Breast epithelium (tissue), 3 donors: ENCODE data around the gene EIF3J.

ENCODE experiments used
- POLR2A ChIP-seq: fragments of 450-650 bp; IDR thresholded peaks from one replicate; pipeline ENCODE4 v1.6.1; 2016; ENCODE audit warnings: antibody characterized with exemption, mild to moderate bottlenecking, moderate library complexity
- POLR2AphosphoS5 ChIP-seq, 3 donors: sonication (generic); formaldehyde crosslinking; IDR thresholded peaks; one replicate each; pipeline ENCODE4 v1.6.1; 2017; ENCODE audit warnings: antibody characterized with exemption in 3 of 3
- TF ChIP-seq, protein P1 (sequence below), 3 donors: fragments of 450-650 bp; IDR thresholded peaks; one replicate each; pipeline ENCODE4 v1.5.1; 2016 to 2017; ENCODE audit warnings: antibody characterized with exemption in 3 of 3, mild to moderate bottlenecking in 3 of 3, moderate library complexity in 3 of 3

DNA sequence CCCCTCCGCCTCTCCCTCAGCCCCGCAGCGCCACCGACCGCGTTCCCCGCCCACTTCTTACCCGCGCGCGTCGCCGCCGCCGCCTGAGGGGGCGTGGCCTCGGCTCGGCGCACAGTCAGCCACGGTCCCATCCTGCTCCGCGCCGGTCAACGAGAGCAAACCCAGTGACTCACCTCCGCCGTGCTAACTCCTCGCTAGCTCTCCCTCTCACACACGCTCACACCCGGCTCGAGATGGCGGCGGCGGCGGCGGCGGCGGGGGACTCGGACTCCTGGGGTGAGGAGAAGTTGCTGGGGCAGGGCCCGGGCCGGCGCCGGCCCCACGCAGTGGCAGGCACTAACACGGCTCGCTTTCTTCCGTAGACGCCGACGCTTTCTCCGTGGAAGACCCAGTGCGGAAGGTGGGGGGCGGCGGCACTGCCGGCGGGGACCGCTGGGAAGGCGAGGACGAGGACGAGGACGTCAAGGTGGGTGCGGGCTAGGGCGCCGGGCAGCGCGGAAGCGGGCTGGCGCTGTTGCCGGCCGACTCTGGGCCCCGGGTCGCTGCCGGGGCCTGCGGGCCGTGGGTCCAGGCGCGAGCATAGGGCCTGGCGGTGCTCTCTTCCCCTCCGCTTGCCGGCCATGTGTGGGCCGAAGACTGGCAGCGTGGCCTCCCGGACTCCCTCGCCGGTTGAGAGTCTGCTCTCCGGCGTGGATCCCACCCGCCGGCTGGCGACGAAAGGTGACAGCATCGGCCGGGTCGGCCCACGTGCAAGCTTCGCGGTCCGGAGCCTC is at the start of gene EIF3J:
- TF ChIP-seq, protein P1, sequence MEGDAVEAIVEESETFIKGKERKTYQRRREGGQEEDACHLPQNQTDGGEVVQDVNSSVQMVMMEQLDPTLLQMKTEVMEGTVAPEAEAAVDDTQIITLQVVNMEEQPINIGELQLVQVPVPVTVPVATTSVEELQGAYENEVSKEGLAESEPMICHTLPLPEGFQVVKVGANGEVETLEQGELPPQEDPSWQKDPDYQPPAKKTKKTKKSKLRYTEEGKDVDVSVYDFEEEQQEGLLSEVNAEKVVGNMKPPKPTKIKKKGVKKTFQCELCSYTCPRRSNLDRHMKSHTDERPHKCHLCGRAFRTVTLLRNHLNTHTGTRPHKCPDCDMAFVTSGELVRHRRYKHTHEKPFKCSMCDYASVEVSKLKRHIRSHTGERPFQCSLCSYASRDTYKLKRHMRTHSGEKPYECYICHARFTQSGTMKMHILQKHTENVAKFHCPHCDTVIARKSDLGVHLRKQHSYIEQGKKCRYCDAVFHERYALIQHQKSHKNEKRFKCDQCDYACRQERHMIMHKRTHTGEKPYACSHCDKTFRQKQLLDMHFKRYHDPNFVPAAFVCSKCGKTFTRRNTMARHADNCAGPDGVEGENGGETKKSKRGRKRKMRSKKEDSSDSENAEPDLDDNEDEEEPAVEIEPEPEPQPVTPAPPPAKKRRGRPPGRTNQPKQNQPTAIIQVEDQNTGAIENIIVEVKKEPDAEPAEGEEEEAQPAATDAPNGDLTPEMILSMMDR (IDR thresholded peaks at IDR 0.05) = no peak
- peak; percentile 55 for TF ChIP-seq POLR2A
- TF ChIP-seq POLR2AphosphoS5 (IDR thresholded peaks at IDR 0.05) = peak in 2 of 3 donors; percentile 31 to 80
